ENCODE results near the gene PPP1R37.

Gene PPP1R37

DNA sequence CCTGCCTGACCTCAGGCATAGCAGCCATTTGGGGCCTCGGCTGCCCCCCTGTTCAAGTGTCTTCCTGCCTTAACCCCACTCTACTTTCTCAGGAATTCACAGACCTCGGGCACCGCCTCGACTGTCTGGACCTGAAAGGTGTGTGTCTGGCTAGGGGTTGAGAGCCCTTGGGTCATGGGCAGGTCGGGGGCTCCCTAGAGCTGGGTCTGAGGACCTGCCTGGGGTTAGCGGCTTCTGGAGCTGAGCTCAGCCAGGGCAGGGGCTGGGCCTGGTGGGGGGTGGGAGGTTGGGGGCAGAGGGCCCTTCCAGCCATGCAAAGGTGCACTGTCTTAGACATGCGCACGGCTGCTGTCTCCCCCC lies 47.1 kb downstream of the PPP1R37 start:
- Histone ChIP-seq H3K36me3 (ENCODE audit: control insufficient read depth in 2 of 2, insufficient read depth in 1 of 2, low read length in 2 of 2) (peaks cover 0 to 36% of the 10 kb centered on the region in 2 experiments; a peak in 2 of 3 replicates), H3K4me1 (ENCODE audit: control insufficient read depth, insufficient read depth, low read length) (peaks cover 5% of the 10 kb centered on the region; the same call in 1 of the 2 replicates), H3K27ac (ENCODE audit: extremely low read depth, low read depth, low read length) (no peak overlapping the region), H3K4me3 (ENCODE audit: low read depth, low read length) (no peak overlapping the region), H3K9me3 (ENCODE audit: control insufficient read depth, insufficient read depth, low read depth, low read length) (no peaks in the 10 kb centered on the region)
- ChIA-PET POLR2A (no interaction called here), CTCF (interaction anchor here (0.6 kb wide), 1 partner anchor 15 kb away, joined by 3 read pairs; no protein-coding TSS in a partner anchor)
- TF ChIP-seq HOXA7 (CRISPR knock-in tag; IDR thresholded peaks at IDR 0.05; ENCODE audit: borderline replicate concordance) = no peak
- no peak for TF ChIP-seq SP2 (tag by site-specific recombination; IDR thresholded peaks at IDR 0.05)
- no peak for TF ChIP-seq ZNF140 (tag by site-specific recombination; IDR thresholded peaks at IDR 0.05)
- TF ChIP-seq ZNF514 (tag by site-specific recombination; IDR thresholded peaks at IDR 0.05) = no peak
- no peak for TF ChIP-seq ZNF112 (tag by site-specific recombination; IDR thresholded peaks at IDR 0.05)
- TF ChIP-seq, protein P1, sequence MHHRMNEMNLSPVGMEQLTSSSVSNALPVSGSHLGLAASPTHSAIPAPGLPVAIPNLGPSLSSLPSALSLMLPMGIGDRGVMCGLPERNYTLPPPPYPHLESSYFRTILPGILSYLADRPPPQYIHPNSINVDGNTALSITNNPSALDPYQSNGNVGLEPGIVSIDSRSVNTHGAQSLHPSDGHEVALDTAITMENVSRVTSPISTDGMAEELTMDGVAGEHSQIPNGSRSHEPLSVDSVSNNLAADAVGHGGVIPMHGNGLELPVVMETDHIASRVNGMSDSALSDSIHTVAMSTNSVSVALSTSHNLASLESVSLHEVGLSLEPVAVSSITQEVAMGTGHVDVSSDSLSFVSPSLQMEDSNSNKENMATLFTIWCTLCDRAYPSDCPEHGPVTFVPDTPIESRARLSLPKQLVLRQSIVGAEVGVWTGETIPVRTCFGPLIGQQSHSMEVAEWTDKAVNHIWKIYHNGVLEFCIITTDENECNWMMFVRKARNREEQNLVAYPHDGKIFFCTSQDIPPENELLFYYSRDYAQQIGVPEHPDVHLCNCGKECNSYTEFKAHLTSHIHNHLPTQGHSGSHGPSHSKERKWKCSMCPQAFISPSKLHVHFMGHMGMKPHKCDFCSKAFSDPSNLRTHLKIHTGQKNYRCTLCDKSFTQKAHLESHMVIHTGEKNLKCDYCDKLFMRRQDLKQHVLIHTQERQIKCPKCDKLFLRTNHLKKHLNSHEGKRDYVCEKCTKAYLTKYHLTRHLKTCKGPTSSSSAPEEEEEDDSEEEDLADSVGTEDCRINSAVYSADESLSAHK (tag by site-specific recombination; IDR thresholded peaks at IDR 0.05) = no peak
- no peak for TF ChIP-seq BCL11A (tag by site-specific recombination; IDR thresholded peaks at IDR 0.05; ENCODE audit: low read depth)
- TF ChIP-seq ZNF707 (tag by site-specific recombination; IDR thresholded peaks at IDR 0.05) = no peak
- no peak for TF ChIP-seq ZNF529 (tag by site-specific recombination; IDR thresholded peaks at IDR 0.05; ENCODE audit: insufficient replicate concordance)
- TF ChIP-seq ZNF658 (tag by site-specific recombination; IDR thresholded peaks at IDR 0.05) = no peak
- TF ChIP-seq ZNF18 (tag by site-specific recombination; IDR thresholded peaks at IDR 0.05) = no peak
- TF ChIP-seq IKZF3 (tag by site-specific recombination; IDR thresholded peaks at IDR 0.05) = no peak
- no peak for TF ChIP-seq ZNF423 (tag by site-specific recombination; IDR thresholded peaks at IDR 0.05)
- TF ChIP-seq GLI4 (tag by site-specific recombination; IDR thresholded peaks at IDR 0.05) = no peak
- no peak for TF ChIP-seq ZNF214 (tag by site-specific recombination; IDR thresholded peaks at IDR 0.05; ENCODE audit: borderline replicate concordance)
- TF ChIP-seq, protein P2, sequence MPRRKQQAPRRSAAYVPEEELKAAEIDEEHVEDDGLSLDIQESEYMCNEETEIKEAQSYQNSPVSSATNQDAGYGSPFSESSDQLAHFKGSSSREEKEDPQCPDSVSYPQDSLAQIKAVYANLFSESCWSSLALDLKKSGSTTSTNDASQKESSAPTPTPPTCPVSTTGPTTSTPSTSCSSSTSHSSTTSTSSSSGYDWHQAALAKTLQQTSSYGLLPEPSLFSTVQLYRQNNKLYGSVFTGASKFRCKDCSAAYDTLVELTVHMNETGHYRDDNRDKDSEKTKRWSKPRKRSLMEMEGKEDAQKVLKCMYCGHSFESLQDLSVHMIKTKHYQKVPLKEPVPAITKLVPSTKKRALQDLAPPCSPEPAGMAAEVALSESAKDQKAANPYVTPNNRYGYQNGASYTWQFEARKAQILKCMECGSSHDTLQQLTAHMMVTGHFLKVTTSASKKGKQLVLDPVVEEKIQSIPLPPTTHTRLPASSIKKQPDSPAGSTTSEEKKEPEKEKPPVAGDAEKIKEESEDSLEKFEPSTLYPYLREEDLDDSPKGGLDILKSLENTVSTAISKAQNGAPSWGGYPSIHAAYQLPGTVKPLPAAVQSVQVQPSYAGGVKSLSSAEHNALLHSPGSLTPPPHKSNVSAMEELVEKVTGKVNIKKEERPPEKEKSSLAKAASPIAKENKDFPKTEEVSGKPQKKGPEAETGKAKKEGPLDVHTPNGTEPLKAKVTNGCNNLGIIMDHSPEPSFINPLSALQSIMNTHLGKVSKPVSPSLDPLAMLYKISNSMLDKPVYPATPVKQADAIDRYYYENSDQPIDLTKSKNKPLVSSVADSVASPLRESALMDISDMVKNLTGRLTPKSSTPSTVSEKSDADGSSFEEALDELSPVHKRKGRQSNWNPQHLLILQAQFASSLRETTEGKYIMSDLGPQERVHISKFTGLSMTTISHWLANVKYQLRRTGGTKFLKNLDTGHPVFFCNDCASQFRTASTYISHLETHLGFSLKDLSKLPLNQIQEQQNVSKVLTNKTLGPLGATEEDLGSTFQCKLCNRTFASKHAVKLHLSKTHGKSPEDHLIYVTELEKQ (tag by site-specific recombination; IDR thresholded peaks at IDR 0.05; ENCODE audit: borderline replicate concordance) = no peak
- no peak for TF ChIP-seq ZBTB1 (tag by site-specific recombination; IDR thresholded peaks at IDR 0.05)
- no peak for TF ChIP-seq EGR2 (tag by site-specific recombination; IDR thresholded peaks at IDR 0.05; ENCODE audit: low read depth)

- Histone ChIP-seq H3K27ac (ENCODE audit: extremely low read depth, low read depth, low read length) (no peak overlapping the region), H3K4me3 (ENCODE audit: low read depth, low read length) (no peak overlapping the region), H3K36me3 (ENCODE audit: control insufficient read depth in 2 of 2, insufficient read depth in 1 of 2, low read length in 2 of 2) (peaks cover 0 to 37% of the 10 kb centered on the region in 2 experiments; a peak in 2 of 3 replicates), H3K4me1 (ENCODE audit: control insufficient read depth, insufficient read depth, low read length) (peaks cover 5% of the 10 kb centered on the region; the same call in 1 of the 2 replicates), H3K9me3 (ENCODE audit: control insufficient read depth, insufficient read depth, low read depth, low read length) (no peaks in the 10 kb centered on the region)
- POLR2A ChIA-PET = no interaction called here
- CTCF ChIA-PET = interaction anchor here (0.6 kb wide), 1 partner anchor 16 kb away, joined by 3 read pairs; no protein-coding TSS in a partner anchor
- TF ChIP-seq ZNF658 (tag by site-specific recombination; IDR thresholded peaks at IDR 0.05) (no peak), EGR2 (tag by site-specific recombination; IDR thresholded peaks at IDR 0.05; ENCODE audit: low read depth) (no peak), ZNF114 (tag by site-specific recombination; IDR thresholded peaks at IDR 0.05) (no peak), ZNF398 (tag by site-specific recombination; IDR thresholded peaks at IDR 0.05) (no peak), MYNN (tag by site-specific recombination; IDR thresholded peaks at IDR 0.05; ENCODE audit: borderline replicate concordance) (no peak), YY1 (tag by site-specific recombination; IDR thresholded peaks at IDR 0.05) (no peak)
- TF ChIP-seq, protein P3, sequence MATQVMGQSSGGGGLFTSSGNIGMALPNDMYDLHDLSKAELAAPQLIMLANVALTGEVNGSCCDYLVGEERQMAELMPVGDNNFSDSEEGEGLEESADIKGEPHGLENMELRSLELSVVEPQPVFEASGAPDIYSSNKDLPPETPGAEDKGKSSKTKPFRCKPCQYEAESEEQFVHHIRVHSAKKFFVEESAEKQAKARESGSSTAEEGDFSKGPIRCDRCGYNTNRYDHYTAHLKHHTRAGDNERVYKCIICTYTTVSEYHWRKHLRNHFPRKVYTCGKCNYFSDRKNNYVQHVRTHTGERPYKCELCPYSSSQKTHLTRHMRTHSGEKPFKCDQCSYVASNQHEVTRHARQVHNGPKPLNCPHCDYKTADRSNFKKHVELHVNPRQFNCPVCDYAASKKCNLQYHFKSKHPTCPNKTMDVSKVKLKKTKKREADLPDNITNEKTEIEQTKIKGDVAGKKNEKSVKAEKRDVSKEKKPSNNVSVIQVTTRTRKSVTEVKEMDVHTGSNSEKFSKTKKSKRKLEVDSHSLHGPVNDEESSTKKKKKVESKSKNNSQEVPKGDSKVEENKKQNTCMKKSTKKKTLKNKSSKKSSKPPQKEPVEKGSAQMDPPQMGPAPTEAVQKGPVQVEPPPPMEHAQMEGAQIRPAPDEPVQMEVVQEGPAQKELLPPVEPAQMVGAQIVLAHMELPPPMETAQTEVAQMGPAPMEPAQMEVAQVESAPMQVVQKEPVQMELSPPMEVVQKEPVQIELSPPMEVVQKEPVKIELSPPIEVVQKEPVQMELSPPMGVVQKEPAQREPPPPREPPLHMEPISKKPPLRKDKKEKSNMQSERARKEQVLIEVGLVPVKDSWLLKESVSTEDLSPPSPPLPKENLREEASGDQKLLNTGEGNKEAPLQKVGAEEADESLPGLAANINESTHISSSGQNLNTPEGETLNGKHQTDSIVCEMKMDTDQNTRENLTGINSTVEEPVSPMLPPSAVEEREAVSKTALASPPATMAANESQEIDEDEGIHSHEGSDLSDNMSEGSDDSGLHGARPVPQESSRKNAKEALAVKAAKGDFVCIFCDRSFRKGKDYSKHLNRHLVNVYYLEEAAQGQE (tag by site-specific recombination; IDR thresholded peaks at IDR 0.05) = no peak
Measured at GRCh38 chr19:45140533-45140932, 47.6 kb downstream of the PPP1R37 start.

Measured in HEK293 (cell line).